ENCODE measurements around the gene PLB1. TPM values are rescaled to one million over a fixed set of nuclear protein-coding genes. Genes with fewer than 3 reads are reported as not detected.

PLB1 gene
- polyA plus RNA-seq, 1 experiment, result 1.4 TPM

DNA sequence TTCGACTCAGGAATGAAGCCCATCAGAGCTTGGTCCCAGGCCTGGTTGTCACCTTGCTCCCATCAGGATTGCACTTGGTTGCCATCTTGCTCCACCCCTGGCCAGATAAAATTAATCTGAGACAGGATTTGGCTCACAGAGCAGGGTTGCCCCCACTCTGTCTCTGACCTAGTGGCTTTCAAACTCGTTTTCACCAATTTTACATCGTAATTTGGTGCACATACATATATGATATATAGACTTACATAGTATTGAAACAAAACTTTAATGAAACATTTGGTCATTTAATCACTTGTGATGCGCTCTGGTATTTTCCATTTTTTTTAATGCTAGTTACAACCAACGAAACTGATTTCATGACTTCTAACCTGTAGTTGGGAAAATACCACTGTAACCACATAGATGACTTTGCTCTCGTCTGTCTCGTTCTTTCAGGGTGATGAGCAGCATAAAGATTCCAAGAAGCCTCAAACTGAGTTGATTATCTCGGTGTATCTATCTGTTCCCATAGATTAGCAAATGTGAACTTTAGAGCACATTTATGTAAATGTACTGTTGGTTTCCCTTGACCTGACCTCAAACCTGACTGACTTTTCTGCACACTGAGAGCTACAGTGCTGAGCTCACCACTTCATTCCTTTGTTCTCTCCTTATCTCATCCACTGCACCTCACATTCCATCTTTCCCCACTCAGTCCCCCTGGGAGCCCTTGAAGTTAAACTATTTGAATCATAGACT is 30.5 kb upstream of the PLB1 start:
- Histone ChIP-seq H3K4me3 (ENCODE audit: low read depth, low read length) (no peak overlapping the region), H3K9me3 (ENCODE audit: control insufficient read depth, insufficient read depth, low read length) (no peaks in the 10 kb centered on the region), H3K27ac (ENCODE audit: low read depth, low read length) (no peak overlapping the region), H3K27me3 (ENCODE audit: control insufficient read depth, insufficient read depth, low read length) (no peaks in the 10 kb centered on the region)
- ChIA-PET CTCF (interaction anchor here (1.7 kb wide), 1 partner anchor 12 kb away, joined by 4 read pairs; no protein-coding TSS in a partner anchor), POLR2A (no interaction called here)
- no peak for DNase-seq (ENCODE audit: low read depth, low spot score)
- no peak for TF ChIP-seq CTCF (IDR thresholded peaks at IDR 0.05; ENCODE audit: low read depth, low read length)

DNA sequence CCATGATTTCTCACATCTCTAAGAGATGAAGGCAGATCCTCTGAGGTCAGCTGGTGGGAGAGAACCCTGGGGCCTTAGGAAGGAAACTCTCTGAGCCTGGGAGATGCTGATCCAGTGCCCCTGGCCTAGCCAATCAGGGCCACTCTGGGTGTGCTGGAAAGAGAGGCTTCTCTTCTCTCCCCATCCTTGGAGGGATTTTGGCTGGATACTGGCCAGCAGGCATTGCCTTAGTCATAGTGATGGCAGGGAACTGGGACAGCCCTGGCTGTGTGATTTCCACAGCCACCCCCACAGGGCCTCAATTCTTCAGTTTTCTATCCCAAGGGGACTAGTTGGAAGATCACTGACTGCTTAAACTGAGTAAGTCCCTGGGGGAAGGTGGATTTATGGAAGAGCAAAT is 26.6 kb upstream of the PLB1 start:
- H3K4me3 ChIP-seq (ENCODE audit: low read depth, low read length), result no peak overlapping the region
- H3K9me3 ChIP-seq (ENCODE audit: control insufficient read depth, insufficient read depth, low read length), result peaks cover 8% of the 10 kb centered on the region; the same call in 1 of the 2 replicates
- H3K27me3 ChIP-seq (ENCODE audit: control insufficient read depth, insufficient read depth, low read length), result no peaks in the 10 kb centered on the region
- ChIA-PET POLR2A (no interaction called here), CTCF (no interaction called here)
- no peak for TF ChIP-seq CTCF (IDR thresholded peaks at IDR 0.05; ENCODE audit: low read depth, low read length)
- H3K27ac ChIP-seq (ENCODE audit: low read depth, low read length), result no peak overlapping the region
- DNase-seq (ENCODE audit: low read depth, low spot score), result no peak

DNA sequence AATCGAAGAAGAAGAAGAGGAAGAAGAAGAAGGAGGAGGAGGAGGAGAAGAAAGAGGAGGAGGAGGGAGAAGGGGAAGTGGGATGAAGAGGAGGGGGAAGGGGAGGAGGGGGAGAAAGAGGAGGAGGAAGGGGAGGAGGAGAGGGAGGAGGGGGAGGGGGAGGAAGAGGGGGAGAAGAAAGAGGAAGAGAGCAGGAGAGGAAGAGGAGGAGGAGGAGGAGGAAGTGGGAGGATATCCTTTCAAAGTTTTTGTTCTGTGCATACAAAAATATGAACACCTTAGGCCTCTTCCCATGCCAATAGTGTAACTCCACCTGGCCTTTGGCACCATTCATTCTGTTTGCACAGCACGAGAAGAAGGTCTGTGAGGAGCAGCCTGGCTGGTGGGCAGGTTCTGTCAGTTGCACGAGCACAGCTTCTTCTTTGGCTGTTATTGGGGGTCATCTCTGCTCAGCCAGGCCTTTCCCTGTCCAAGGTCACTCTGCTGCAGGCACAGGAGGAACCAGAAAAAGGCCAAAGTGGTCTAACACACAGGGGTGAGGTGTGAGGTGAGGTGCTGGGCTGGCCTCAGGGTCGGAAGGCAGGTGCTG is 25.8 kb upstream of the PLB1 start:
- Histone ChIP-seq H3K9me3 (ENCODE audit: control insufficient read depth, insufficient read depth, low read length) (peaks cover 8% of the 10 kb centered on the region; the same call in 1 of the 2 replicates), H3K27ac (ENCODE audit: low read depth, low read length) (no peak overlapping the region), H3K27me3 (ENCODE audit: control insufficient read depth, insufficient read depth, low read length) (no peaks in the 10 kb centered on the region), H3K4me3 (ENCODE audit: low read depth, low read length) (no peak overlapping the region)
- TF ChIP-seq CTCF (IDR thresholded peaks at IDR 0.05; ENCODE audit: low read depth, low read length), result no peak
- CTCF ChIA-PET, result no interaction called here
- POLR2A ChIA-PET, result no interaction called here
- DNase-seq (ENCODE audit: low read depth, low spot score), result no peak

DNA sequence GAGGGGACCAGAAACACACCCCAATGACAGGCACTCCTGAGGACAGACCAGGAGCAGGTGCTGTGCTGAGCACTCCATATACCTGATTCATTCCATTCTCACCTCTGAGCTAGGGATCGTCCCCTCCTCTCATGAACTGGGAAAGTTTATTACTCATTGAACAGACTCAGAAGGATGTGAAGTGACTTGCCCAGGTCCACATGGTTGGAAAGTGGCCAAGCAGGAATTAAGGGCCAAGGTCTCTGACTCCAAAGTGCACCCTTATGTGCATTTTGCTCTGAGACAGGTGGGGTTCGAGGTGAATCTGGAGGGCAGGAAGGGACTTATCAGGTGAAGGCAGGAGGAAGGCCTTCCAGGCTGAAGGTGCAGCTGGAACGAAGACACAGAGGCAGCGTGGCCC is 25.1 kb upstream of the PLB1 start:
- no peak for TF ChIP-seq CTCF (IDR thresholded peaks at IDR 0.05; ENCODE audit: low read depth, low read length)
- Histone ChIP-seq H3K9me3 (ENCODE audit: control insufficient read depth, insufficient read depth, low read length) (peaks cover 10% of the 10 kb centered on the region), H3K4me3 (ENCODE audit: low read depth, low read length) (no peak overlapping the region), H3K27me3 (ENCODE audit: control insufficient read depth, insufficient read depth, low read length) (no peaks in the 10 kb centered on the region), H3K27ac (ENCODE audit: low read depth, low read length) (no peak overlapping the region)
- DNase-seq (ENCODE audit: low read depth, low spot score), result no peak
- POLR2A ChIA-PET, result no interaction called here
- CTCF ChIA-PET, result no interaction called here

DNA sequence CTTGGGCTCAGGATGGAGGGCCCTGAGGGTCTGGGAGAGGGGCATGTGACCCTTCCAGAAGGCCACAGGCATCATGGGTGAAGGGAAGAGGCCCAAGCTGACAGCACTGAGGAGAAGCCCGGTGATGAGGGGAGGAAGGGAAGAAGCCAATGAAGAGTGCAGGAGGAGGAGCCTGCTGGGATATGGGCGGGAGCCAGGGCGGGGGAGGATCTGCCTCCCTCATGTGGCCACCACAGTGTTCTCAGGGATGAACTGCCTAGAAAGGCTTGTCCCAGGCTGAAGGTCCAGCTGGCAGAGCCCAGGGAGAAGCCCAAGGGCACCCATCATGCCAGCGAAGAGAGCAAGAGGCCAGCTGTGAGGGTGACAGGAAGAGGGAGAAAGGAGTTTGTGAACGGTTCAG is 24.6 kb upstream of the PLB1 start:
- ChIA-PET CTCF (no interaction called here), POLR2A (no interaction called here)

More for the DNA sequence above, 24.6 kb upstream of the PLB1 start:
- Histone ChIP-seq H3K9me3 (ENCODE audit: control insufficient read depth, insufficient read depth, low read length) (peaks cover 10% of the 10 kb centered on the region), H3K4me3 (ENCODE audit: low read depth, low read length) (no peak overlapping the region), H3K27ac (ENCODE audit: low read depth, low read length) (no peak overlapping the region), H3K27me3 (ENCODE audit: control insufficient read depth, insufficient read depth, low read length) (no peaks in the 10 kb centered on the region)
- DNase-seq (ENCODE audit: low read depth, low spot score), result no peak
- no peak for TF ChIP-seq CTCF (IDR thresholded peaks at IDR 0.05; ENCODE audit: low read depth, low read length)
